ENCODE results near the gene SALL3.

SALL3 gene

DNA sequence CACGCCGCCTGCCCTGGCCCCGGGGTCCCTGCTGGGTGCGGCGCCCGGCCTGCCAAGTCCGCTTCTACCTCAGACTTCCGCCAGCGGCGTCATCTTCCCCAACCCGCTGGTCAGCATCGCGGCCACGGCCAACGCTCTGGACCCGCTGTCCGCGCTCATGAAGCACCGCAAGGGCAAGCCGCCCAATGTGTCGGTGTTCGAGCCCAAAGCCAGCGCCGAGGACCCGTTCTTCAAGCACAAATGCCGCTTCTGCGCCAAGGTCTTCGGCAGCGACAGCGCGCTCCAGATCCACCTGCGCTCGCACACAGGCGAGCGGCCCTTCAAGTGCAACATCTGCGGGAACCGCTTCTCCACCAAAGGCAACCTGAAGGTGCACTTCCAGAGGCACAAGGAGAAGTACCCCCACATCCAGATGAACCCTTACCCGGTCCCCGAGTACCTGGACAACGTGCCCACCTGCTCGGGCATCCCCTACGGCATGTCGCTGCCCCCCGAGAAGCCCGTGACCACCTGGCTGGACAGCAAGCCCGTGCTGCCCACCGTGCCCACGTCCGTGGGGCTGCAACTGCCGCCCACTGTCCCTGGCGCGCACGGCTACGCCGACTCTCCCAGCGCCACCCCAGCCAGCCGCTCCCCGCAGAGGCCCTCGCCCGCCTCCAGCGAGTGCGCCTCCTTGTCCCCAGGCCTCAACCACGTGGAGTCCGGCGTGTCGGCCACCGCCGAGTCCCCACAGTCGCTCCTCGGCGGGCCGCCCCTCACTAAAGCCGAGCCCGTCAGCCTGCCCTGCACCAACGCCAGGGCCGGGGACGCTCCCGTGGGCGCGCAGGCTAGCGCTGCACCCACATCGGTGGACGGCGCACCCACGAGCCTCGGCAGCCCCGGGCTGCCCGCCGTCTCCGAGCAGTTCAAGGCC, 13.7 kb downstream of the SALL3 start:
- H3K27ac ChIP-seq = no peak overlapping the region
- no peak for TF ChIP-seq ZFX (IDR thresholded peaks at IDR 0.05; ENCODE audit: borderline replicate concordance)
- TF ChIP-seq, protein P1, sequence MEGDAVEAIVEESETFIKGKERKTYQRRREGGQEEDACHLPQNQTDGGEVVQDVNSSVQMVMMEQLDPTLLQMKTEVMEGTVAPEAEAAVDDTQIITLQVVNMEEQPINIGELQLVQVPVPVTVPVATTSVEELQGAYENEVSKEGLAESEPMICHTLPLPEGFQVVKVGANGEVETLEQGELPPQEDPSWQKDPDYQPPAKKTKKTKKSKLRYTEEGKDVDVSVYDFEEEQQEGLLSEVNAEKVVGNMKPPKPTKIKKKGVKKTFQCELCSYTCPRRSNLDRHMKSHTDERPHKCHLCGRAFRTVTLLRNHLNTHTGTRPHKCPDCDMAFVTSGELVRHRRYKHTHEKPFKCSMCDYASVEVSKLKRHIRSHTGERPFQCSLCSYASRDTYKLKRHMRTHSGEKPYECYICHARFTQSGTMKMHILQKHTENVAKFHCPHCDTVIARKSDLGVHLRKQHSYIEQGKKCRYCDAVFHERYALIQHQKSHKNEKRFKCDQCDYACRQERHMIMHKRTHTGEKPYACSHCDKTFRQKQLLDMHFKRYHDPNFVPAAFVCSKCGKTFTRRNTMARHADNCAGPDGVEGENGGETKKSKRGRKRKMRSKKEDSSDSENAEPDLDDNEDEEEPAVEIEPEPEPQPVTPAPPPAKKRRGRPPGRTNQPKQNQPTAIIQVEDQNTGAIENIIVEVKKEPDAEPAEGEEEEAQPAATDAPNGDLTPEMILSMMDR (IDR thresholded peaks at IDR 0.05) = no peak

DNA sequence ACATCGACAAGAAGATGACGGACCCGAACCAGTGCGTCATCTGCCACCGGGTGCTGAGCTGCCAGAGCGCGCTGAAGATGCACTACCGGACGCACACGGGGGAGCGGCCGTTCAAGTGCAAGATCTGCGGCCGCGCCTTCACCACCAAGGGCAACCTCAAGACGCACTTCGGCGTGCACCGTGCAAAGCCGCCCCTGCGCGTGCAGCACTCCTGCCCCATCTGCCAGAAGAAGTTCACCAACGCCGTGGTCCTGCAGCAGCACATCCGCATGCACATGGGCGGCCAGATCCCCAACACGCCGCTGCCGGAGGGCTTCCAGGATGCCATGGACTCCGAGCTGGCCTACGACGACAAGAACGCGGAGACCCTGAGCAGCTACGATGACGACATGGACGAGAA, 14.4 kb downstream of the SALL3 start:
- no peak for TF ChIP-seq ZFX (IDR thresholded peaks at IDR 0.05; ENCODE audit: borderline replicate concordance)
- TF ChIP-seq, protein P1 (IDR thresholded peaks at IDR 0.05) = no peak
- no peak overlapping the region for H3K27ac ChIP-seq

DNA sequence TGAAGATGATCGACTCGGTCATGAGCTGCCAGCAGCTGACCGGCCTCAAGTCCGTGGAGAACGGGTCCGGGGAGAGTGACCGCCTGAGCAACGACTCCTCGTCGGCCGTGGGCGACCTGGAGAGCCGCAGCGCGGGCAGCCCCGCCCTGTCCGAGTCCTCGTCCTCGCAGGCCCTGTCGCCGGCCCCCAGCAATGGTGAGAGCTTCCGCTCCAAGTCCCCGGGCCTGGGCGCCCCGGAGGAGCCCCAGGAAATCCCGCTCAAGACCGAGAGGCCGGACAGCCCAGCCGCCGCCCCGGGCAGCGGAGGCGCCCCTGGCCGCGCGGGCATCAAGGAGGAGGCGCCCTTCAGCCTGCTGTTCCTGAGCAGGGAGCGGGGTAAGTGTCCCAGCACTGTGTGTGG, 14.9 kb downstream of the SALL3 start:
- TF ChIP-seq, protein P1 (IDR thresholded peaks at IDR 0.05) = no peak
- no peak overlapping the region for H3K27ac ChIP-seq

DNA sequence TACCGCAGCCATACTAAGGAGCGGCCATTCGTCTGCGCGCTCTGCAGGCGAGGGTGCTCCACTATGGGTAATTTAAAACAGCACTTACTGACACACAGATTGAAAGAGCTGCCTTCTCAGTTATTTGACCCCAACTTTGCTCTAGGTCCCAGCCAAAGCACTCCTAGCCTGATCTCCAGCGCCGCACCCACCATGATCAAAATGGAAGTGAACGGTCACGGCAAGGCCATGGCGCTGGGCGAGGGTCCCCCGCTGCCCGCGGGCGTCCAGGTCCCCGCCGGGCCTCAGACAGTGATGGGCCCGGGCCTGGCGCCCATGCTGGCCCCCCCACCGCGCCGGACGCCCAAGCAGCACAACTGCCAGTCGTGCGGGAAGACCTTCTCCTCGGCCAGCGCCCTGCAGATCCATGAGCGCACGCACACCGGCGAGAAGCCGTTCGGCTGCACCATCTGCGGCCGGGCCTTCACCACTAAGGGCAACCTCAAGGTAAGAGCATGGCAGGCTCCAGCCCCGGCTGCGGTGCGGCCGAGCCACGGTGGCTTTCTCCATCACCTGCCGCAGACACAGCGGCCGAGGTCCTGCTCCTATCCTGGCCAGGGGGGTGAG, 15.5 kb downstream of the SALL3 start:
- TF ChIP-seq ZFX (IDR thresholded peaks at IDR 0.05; ENCODE audit: borderline replicate concordance) = no peak
- no peak overlapping the region for H3K27ac ChIP-seq

DNA sequence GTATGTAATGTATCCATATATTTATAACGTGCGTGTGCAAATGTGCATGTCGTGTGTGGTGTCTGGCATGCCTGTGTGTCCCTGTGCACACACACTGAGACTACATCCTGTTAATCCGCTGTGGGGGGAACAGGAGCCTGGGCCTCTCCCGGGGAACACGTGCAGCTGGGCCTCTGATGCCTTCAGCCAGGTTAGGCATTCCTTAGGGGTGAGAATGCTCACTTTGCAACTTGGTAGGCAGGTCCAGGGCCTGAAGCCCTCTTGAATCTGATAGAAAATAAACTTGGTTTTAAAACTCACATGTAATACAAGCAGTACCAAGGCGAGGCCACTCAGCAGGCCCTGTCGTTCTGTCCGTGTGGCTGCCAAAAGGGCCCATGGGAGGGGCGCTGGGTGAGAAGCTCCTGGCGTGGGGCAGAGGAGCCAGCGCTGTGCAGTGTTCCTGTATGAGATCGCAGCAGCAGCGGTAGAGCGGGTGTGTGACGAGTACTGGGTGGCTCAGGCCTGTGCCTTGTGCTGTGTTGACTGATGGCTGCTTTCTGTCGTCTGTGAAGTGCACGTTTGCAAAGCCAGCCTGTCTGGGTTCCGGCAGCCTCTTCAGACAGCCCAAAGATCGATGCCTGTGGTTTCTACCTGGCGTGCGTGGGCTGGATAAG, 16.2 kb downstream of the SALL3 start:
- TF ChIP-seq, protein P1 (IDR thresholded peaks at IDR 0.05) = no peak
- TF ChIP-seq ZFX (IDR thresholded peaks at IDR 0.05; ENCODE audit: borderline replicate concordance) = no peak
- no peak overlapping the region for H3K27ac ChIP-seq

DNA sequence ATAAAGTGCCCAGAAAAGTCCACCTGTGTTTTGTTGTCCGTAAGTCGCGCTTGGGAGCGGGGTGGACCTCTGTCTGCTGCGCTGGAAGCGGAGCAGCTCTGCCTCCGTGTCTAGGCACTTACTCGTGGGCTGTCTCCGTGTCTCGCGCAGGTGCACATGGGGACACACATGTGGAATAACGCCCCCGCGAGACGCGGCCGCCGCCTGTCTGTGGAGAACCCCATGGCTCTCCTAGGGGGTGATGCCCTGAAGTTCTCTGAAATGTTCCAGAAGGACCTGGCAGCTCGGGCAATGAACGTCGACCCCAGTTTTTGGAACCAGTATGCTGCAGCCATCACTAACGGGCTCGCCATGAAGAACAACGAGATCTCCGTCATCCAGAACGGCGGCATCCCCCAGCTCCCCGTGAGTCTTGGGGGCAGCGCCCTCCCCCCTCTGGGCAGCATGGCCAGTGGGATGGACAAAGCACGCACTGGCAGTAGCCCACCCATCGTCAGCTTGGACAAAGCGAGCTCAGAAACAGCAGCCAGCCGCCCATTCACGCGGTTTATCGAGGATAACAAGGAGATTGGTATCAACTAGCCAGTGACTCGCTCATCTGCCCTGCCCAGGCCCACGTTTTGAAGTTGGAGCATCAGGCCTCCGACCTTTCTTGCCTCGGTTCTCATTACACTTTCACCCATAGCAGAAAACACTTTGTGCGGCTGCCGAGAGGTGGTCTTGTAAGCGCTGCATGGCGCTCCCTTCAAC, 17.3 kb downstream of the SALL3 start:
- no peak for TF ChIP-seq ZFX (IDR thresholded peaks at IDR 0.05; ENCODE audit: borderline replicate concordance)
- TF ChIP-seq, protein P1 (IDR thresholded peaks at IDR 0.05) = no peak
- H3K27ac ChIP-seq = no peak overlapping the region

DNA sequence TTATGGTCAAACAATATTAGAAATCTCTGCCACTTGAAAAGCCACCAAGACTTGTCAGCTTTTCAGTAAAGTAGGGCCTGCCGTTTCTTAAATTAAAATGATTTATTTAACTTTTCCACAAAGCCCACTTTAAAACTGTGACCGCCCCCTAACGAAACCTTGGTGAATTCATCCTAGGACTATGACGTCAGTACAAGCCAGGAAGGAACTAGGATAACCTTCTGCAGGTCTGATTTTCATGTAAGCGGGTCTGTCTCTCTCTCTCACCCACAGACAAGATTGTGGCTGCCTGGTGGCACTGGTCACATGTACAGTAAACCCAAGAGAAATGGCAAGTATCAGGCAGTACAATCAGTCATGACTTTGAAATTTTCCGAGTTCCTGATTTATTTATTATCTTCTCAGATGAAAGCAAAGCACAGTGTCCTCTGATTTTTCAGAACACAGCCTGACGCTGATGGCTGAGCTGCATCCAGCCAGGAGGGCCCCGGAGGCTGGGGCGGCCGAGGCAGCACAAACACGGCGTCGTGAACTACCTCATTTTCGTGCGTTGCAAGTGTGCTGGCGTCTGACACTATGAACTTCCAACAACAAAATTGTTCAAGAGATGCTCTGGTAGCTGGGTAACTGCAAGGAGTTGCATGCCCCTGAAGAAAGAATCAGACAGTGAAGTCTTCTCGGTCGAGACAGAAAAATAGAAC, 18.9 kb downstream of the SALL3 start:
- TF ChIP-seq ZFX (IDR thresholded peaks at IDR 0.05; ENCODE audit: borderline replicate concordance) = no peak
- TF ChIP-seq, protein P1 (IDR thresholded peaks at IDR 0.05) = 0 out of 2 replicates have a peak, but pooled peaks have one; percentile 11
- no peak overlapping the region for H3K27ac ChIP-seq
